ENCODE data around the gene FPR1.

Gene FPR1

GRCh38 chr19:51702825-51703574 is 48.7 kb downstream of the FPR1 start:
- no peak for DNase-seq

GRCh38 chr19:51702103-51702824 is 49.4 kb downstream of the FPR1 start:
- DNase-seq = peak; percentile 28

DNA sequence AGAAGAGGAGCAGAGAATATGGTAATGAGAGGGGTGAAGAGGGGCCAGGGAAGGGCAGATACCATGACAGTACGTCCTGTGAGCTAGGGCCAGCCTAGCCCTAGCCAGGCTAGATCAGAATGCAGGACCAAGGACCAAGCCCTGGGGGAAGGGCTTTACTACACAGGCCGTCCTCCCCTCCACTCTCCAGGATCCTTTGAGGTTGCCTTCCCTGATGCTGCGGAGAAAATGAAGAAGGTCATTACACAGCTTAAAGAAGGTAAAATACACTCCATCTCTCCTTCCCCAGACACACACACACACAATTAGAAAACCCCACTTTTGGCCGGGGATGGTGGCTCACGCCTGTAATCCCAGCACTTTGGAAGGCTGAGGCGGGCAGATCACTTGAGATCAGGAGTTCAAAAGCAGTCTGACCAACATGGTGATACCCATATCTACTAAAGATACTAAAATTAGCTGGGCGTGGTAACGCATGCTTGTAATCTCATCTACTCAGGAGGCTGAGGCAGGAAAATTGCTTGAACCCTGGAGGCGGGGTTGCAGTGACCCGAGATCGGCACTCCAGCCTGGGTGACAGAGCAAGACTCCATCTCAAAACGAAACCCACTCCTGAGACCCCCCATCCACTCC is 50.1 kb downstream of the FPR1 start:
- DNase-seq = no peak

GRCh38 chr19:51699170-51699569 is 52.5 kb downstream of the FPR1 start:
- DNase-seq = no peak

DNA sequence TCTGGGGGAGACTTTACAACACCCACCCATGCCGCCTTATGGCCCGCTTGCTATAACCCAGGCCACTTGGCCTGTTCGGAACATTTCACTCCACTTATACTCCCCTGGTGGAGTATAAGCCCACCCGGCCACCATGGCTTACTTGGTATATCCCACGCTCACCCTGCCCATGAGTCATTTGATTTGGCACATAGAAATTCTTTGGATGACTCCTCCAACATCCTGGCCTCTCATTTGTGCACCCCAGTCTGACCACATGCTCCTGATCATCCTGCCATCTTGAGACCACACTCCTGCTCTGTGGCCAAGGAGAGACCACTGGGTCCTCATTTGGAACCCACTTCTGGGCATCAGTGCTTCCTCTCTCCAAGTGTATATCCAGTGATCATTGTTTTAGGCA is 53.4 kb downstream of the FPR1 start:
- no peak for DNase-seq

DNA sequence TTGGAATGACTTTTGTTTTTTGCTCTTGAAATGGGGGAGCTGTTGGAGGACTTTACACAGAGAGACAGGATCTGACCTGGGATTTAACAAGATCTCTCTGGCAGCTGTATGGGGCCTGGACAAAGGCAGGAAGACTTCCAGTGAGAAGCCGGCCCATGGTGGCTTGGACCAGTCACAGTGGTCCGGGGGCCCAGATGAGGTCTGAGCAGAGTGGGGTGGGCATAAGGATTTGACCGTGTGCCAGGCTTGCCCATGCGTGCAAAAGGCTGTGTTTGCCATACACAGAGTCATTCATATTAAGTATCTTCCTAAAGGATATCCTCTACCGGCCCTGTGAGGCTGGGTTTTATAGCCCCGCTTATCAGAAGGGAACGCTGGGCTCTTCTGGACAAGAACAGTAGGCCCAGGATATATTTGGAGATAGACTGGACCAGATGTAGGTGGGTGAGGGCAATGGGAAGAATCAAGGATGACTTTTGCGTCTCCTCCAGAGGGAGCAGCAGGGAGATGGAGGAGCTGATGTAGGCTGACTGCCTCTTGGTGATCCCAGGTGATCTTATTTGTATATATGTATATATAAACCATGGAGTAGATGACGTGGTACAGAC is 54.4 kb downstream of the FPR1 start:
- no peak for DNase-seq

- no peak for DNase-seq
These were observed 55.1 kb downstream of the FPR1 start for GRCh38 chr19:51696606-51697005.
